SK-N-SH treated with all-trans-retinoic acid at 6 μM for 48 hours (cell line): ENCODE data around the gene STYXL1.

ENCODE experiments used
- GLIS3 ChIP-seq: fragments of 250-450 bp; sonication (Bioruptor Pico); IDR thresholded peaks from 2 replicates; pipeline ENCODE4 v1.5.0; 2020; ENCODE audit warnings: mild to moderate bottlenecking, moderate library complexity
- PPARA ChIP-seq: fragments of 250-450 bp; sonication (Bioruptor Pico); IDR thresholded peaks from 2 replicates; pipeline ENCODE4 v1.5.0; 2020; ENCODE audit warnings: mild to moderate bottlenecking, borderline replicate concordance

DNA sequence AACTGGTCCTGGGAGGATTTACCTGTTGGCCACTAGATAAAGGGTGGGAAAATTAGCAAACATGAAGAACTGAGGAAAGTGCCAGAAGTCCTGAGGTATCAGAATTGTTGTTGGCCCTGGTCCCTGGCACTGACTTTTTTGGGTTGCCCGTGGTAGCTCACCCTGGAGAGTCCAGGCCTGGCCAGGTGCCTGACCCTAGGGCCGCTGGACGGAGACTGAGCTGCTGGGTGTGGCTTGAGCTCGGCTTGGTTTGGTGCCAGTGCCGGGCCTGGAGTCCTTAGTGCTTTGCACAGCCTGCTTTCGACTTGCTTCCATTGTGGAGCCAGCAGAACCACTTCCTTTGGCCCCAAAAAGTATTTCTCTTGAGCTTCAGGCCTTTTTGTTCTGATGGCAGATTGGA lies 13.0 kb upstream of the STYXL1 start:
- TF ChIP-seq GLIS3 (CRISPR knock-in tag) = no peak
- TF ChIP-seq PPARA (CRISPR knock-in tag) = no peak
